A549 treated with ZK216348 at 1 μM for 4 hours (cell line): ENCODE data around the gene ZNF215. TPM values are rescaled to one million over a fixed set of nuclear protein-coding genes. Genes with fewer than 3 reads are reported as not detected.

ENCODE experiments used
- total RNA-seq: library from RNA; stranded (reverse); fragments of 200-300 nt; extraction: Qiagen RNA extraction; gene quantifications from 5 replicates; pipeline ENCODE4 v1.2.3, GENCODE V29; 2022; ENCODE audit warnings: low read depth

ZNF215 gene
- 1.0 to 1.7 TPM (median 1.2 TPM) in 5 replicates for total RNA-seq

DNA sequence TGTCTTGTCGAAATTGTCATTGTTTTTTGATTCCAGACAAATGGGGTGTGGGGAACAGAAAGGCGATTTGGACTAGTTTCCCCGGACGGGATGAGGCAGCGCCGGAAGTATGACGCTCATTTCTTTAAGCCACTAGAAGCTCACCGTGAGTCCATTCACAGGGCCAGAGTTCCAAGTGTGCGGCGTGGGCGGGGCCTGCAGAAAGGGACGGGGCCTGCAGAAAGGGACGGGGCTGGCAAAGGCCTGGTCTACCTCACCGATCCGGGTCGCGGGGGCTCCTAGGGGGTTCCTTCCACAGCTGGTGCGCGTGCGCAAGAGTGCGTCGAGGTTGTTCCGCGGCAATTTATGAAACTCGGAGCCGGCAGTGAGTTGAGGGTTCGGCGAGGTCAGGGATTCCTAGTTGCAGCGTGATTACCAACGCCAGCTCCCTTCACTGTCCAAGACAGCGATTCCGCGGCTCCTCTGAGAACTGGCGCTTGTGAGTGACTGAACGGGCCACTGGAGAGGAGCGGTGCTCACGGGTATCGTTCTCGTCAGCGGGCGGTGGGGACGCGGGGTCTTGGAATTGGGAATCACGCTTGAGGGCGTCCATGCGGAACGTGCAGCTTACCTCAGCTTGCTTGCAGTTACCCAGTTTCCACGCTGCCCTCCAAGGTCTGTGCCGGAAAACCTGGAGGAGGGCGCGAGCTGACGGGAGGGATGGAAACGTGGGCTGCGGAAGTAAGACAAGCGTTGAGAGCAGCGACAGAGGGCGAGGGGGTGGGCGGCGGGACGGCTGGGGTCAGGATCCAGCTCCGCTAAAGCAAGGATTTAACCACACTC, at the start of gene ZNF215:
TSS of gene ZNF215 (plus strand) at position 219 of the 822 bp plus-strand sequence. CDS start 5,847 bp downstream, outside the sequence.

DNA sequence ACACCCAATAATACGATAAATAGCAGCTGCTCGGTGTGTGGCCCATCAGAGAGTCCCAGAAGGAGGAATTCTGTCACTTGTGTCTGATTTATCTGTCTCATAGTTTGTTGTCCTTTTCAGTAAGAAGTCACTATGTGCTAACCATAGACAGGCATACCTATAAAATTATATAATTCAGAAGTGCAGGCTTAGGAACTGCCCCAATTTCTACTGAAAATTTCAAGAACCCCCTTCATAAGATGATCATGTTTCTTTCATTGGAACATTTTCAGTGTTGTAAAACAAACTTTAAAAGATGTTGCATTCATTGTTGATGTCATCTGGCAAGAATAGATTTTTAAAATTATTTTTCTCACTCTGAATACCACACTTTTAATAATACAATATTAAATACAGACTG, 33.8 kb upstream of the ZNF215 start, which contains the start of gene OR2D2:
TSS of gene OR2D2 (minus strand) at position 101 of the 400 bp plus-strand sequence. CDS start at position 101, 0 bp downstream.

GRCh38 chr11:6920702-6921101, 5.5 kb upstream of the ZNF215 start, which contains the start of gene OR2D3:
OR2D3 (plus strand) TSS chr11:6921002; CDS start chr11:6921002, 0 bp downstream.

Other genes starting within 250 kb of the ZNF215 start
- gene MRPL17, start 243.1 kb upstream of the ZNF215 start, total RNA-seq, result 81.5 to 138 TPM (median 96.2 TPM) in 5 replicates
- gene OR2AG2, start 154.4 kb upstream of the ZNF215 start, total RNA-seq, result not detected in 5 replicates
- gene OR2AG1, start 143.4 kb upstream of the ZNF215 start, total RNA-seq, result not detected in 5 replicates
- not detected in 5 replicates for gene OR6A2, start 126.7 kb upstream of the ZNF215 start, total RNA-seq
- not detected in 5 replicates for gene OR10A5, start 80.7 kb upstream of the ZNF215 start, total RNA-seq
- gene OR10A2, start 63.4 kb upstream of the ZNF215 start, total RNA-seq, result not detected in 5 replicates
- gene OR10A4, start 49.8 kb upstream of the ZNF215 start, total RNA-seq, result not detected in 5 replicates
- gene OR2D2, start 33.9 kb upstream of the ZNF215 start, total RNA-seq, result not detected in 5 replicates
- gene OR2D3, start 5.4 kb upstream of the ZNF215 start, total RNA-seq, result not detected in 5 replicates
- gene ZNF214, start 93.9 kb downstream of the ZNF215 start, total RNA-seq, result 0.49 to 1.5 TPM (median 0.73 TPM) in 5 replicates
- not detected in 5 replicates for gene NLRP14, start 94.1 kb downstream of the ZNF215 start, total RNA-seq
- gene RBMXL2, start 162.6 kb downstream of the ZNF215 start, total RNA-seq, result not detected in 5 replicates